ENCODE measurements around the gene MIER3.
A peak's percentile ranks its signal among the peaks of the same experiment; 100 is the strongest.

The MIER3 gene

GRCh38 chr5:56959326-56959725 is 7.4 kb upstream of the MIER3 start:
- DNase-seq: no peak

GRCh38 chr5:56958595-56958994 is 6.7 kb upstream of the MIER3 start:
- DNase-seq: no peak

- DNase-seq: no peak
These were observed 2.3 kb upstream of the MIER3 start for GRCh38 chr5:56954262-56954661.

GRCh38 chr5:56951126-56951945 is 587 bp downstream of the MIER3 start:
- peak; percentile 36 for DNase-seq

DNA sequence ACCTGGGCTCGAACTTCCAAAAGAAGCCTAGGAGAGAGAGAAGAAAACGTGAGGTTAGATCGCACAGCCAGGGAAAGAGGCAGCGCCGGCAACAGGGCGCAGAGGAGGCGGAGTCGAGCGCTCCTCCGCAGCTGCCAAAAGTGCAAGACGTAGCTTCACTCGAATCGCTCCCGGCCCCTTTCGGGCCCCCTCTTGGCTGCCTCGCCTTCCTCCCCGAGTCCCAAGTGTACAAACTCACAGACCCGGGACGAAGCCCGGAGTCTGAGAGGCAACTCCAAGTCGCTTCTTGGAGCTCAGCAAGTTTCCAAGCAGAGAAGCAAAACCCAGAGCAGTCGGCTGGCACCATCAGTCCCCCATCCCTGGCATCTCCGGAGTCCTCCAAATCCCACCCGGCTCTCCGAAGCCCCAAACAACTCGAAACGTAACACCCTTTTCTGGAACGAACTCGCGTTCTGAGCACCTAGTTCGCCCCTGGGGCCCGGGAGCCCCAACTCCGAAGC is 1.2 kb downstream of the MIER3 start:
- DNase-seq: peak; percentile 69

DNA sequence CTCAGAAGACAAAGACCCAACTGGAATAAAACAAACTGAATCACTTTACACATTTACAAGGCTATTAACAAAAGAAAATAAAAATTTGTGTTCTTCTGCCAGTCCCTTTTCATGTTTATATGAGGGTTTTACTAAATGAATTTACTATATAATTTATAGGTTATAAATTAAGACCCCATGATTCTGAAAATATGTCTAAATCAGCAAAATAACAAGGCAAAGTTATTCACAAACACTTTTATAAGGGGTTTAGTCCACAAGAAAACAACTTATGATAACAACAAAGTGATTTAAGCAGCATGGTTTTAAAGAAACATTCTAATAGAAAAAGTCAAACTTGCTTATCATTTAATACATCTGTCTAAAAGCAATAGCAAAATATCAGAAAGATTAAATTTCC is 4.9 kb downstream of the MIER3 start:
- no peak for DNase-seq

GRCh38 chr5:56941981-56942380 is 9.9 kb downstream of the MIER3 start:
- DNase-seq: no peak

- no peak for DNase-seq
These were observed 13.1 kb downstream of the MIER3 start for GRCh38 chr5:56938858-56939257.

- DNase-seq: no peak
These were observed 17.6 kb downstream of the MIER3 start for GRCh38 chr5:56934325-56934724.

DNA sequence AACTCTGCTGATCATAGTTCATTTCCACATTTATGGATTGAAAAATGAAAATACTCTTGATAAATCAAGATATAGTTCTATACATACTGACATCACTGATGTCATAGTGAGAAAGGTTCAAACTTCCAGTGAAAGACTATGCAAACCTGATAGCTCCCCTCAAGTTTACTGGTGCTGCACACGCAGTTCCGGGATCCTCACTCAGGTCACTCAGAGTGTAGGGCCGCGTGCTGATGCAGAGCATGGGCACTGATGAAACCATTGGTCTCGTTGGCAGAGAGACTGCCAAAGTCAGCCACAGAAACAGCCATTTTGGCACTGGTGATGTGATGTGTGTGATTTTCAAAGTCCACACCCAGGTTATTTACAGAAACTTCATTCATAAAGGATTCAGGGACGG is 29.0 kb downstream of the MIER3 start:
- no peak for DNase-seq

GRCh38 chr5:56919942-56920662 is 31.8 kb downstream of the MIER3 start:
- DNase-seq: no peak

- no peak for DNase-seq
These were observed 33.9 kb downstream of the MIER3 start for GRCh38 chr5:56918054-56918453.

DNA sequence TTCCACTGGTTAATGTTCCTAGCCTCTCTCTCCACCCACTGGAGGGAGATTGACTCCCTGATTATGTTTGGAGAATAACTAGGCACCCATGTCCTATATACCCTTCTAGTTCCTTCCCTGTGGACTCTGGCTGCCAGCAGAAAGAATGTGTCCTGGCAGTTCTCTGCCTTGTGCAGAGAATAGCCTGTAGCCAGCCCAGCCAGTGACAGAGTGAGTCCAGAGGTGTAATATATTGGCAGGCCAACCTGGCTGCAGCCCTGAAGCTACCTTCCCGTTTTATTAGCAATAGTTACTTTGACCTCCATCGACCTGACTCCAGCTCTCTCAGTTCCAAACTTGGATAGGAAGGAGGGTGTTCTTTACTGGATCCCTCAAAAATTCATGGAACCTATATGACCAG is 34.4 kb downstream of the MIER3 start:
- no peak for DNase-seq

DNA sequence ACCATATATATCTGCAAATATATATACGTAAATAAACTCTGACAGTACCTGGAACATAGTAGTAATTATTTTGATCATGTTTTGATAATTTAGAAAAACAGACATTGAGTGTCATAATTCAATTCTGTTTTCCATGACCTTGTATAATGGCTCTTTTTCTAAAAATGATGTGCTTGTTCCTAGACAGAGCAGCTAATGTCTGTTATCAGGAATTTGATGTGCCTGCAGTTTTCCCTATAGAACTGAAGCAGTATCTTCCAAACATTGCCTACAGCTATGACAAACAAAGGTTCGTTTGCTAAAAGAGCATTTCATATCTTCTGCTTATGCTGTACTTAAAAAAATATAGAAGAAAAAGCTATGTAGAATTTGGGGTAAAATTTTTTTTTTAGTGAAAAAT is 37.2 kb downstream of the MIER3 start:
- DNase-seq: no peak

GRCh38 chr5:56913766-56914165 is 38.2 kb downstream of the MIER3 start:
- no peak for DNase-seq

DNA sequence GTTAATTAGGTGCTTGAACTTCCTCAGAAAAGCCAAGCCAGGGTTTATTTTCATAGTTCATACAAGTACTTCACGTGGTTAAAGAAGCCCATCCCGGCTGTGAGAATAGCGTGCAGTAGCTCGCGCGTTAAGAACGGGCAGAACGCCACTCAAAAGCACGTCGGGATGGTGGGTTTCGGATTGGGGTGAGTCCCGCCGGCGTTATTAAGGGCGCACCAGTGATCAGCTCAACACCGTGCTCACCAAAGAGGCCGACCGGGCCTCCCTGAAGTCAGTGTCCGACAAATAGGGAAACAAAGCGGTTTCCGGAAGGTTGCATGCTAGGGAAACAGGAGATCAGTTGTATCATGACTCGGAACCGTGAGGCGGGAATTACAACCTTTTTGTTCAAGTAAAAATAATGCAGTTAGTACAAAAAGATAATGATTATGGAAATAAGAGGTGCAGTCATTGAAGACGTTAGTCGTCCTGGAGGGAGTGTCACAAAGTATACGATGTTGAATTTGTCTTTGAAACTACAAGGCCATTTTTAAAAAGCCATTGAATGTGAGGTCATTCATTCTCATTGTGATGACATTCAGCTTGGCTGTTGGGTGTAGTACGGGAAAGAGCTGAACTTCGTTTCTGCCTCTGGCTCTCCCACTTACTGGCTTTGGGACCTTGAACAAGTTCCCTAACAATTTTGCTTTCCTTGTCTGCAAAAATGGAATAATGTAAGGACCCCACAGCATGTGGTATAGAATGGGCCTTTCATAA is 41.5 kb downstream of the MIER3 start:
- DNase-seq: no peak

- peak; percentile 97 for DNase-seq
These were observed 42.4 kb downstream of the MIER3 start, which contains the start of gene SETD9 for GRCh38 chr5:56909294-56910209. TSS of gene SETD9 (plus strand) at chr5:56909596. CDS start at chr5:56909646, 50 bp downstream.

GRCh38 chr5:56908942-56909293 is 43.0 kb downstream of the MIER3 start:
- DNase-seq: no peak

DNA sequence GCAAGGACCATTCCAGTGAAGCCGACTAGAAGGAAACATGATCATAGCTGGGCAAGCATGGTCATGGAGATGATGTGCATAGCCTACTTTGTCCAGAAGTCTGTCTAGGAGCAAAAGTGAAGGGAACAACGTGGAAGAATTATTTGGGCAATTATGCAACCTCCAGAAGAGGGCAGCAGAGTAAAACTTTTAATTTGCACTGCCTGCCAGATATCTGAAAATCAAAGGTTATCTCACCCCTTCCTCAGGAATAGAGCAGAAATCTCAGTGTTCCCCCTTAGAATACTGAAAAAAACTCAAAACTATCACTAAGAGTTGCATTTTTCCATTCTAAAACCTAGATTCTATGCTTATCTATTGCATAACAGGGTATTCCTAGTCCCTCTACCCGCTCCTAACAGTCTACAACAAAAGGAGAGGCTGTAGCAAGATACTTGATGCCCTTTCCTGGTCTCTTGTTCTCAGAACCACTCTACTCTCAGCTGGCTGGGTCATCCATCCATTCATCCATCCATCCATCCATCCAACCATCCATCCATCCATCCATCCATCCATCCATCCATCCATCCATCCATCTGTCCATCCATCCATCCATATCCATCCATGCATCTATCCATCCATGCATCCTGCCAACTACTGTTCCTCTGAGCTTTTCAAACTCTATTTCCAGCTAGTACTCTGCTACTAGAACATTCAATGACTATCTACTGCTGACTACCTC is 50.9 kb downstream of the MIER3 start:
- DNase-seq: peak; percentile 53

DNA sequence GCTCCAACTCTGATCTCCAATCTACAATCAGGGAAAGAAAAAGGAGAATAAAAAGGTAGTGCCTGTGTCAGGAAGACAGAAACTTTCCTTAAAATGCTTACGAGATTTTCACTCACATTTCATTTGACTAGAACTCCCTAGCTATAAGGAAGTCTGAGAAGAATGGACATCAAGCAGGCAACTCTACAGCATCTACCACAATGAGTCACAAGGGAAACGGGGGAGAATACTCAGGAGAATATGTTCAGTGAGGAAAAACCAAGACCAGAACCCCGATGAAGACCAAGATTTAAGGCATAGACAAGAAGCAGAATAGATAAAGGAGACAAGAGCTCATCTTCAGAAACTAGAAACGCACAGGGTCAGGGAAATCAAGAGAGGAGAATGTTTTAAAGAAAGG is 51.5 kb downstream of the MIER3 start:
- DNase-seq: no peak

DNA sequence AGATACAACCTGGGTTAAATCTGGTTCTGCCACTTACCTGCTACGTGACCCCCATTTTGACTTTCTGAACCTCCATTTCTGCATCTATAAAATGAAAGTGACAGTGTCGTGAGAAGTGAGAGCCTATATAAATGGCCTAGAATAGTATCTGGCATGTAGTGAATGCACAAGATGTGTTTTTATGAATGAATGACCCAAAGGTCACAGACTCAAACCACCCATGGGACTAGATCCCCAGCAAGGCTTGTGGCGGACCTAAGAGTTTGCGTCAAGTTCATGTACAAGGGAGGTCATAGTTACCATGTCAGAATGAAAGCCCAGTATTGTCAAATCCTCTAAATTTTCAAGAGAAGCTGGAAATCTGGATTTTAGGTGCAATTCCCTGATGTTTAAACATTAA is 53.7 kb downstream of the MIER3 start:
- DNase-seq: no peak

DNA sequence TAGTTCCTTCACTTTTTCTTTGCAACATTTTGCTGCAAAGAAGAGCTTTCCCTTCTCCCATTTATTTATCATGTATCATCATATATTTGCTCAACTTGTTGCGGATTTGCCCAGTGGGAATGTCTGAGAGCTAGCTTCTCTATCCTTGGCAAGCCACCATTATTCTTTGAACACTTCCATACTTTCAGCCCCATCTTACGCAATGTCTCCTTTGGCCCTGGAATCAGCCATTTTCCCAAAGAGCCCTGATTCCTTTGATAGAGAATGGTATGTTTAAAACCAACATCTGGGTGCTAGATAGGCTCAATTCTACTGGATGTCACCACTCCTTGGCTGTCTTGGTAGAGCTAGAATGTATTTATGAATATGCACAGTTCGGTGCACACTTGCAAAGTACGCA is 55.2 kb downstream of the MIER3 start:
- DNase-seq: no peak
